ENCODE measurements around the gene NUAK1. TPM values are rescaled to one million over a fixed set of nuclear protein-coding genes. Genes with fewer than 3 reads are reported as not detected.
"Not testable (repeated sequence)": the region's sequence is repeated elsewhere in the genome, so short reads cannot be mapped to it uniquely, and the experiment has no call there.

The NUAK1 gene
- total RNA-seq, 1 donor from 2014 or later, result 32.6 TPM

DNA sequence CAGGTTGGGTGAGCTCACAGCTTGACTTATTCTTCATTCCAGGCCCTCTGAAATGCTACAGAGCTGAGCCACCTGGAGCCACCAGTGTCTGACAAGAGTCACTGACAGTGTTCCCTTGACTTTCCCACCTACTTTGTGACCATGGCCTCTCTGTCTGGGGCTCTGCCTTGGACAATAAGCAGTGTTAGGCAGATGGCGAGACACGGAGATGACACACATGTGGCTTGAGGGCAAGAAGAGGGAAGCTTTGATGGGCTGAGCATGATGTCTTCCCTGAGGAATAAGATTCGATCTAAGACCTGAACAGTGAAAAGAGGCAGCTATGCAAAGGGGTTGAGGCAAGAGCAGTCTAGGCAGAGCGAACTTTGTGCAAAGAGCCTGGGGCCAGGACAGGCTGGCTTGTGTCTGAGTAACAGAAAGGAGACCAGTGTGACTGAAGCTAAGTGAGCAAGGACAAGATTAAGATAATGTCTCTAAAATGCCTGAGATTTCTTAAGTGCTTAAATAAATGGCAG lies 105.5 kb downstream of the NUAK1 start:
- DNase-seq (ENCODE audit: low read depth, low spot score), result no peak

DNA sequence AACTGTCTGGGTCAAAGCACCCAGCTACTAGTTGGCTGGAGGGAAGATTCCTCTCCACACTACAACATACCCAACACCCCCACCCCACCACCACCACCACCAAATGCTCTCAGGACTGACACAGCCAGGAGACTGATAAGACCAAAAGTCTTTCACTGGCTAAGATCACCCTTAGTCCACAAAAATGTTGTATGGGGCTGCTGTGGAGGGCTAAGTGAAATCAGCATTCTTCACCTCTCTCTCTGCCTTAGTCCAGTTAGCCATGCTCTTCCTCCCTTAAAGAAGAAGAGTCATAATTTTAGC lies 106.2 kb downstream of the NUAK1 start:
- no peak for DNase-seq (ENCODE audit: low read depth, low spot score)

DNA sequence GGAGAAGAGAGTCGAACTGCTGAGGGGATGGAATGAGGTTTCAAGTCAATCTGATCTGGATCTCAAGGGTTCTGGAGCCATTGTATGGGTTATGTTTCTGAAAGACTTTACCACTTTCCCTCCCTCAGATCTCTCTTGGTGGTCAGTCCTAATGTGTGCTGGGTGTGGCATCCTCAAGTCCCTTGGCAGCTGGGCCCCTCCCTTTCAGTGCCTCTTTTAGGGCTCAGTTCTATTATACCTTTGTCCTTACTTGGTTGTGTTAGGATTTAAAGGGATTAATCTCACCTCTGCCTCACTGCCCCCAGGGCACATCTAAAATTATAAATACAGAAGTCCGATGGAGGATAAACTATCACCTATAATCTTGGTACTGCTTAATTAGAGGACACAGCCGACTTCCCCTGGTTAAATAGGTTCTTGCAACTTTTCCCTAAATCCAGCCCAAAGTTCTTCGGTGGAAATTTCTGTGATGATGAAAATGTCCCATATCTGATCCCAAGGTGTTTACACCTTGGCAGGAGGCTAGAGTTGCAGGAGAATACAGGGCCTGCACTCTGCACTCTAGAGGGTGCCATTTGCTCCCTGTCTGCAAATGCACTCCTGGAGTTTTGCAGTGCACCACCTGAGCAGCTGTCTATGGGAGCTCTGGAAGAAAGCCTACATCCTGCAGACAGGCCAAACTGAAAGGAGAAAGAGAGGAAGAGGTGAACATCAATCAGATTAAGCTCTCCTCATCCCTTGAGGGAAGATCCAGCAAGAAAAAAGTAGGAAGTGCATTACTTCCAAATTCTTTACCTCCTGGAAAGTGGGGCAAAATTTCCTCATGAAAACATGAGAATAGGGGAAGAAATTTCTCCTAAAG lies 106.8 kb downstream of the NUAK1 start:
- DNase-seq (ENCODE audit: low read depth, low spot score), result no peak

DNA sequence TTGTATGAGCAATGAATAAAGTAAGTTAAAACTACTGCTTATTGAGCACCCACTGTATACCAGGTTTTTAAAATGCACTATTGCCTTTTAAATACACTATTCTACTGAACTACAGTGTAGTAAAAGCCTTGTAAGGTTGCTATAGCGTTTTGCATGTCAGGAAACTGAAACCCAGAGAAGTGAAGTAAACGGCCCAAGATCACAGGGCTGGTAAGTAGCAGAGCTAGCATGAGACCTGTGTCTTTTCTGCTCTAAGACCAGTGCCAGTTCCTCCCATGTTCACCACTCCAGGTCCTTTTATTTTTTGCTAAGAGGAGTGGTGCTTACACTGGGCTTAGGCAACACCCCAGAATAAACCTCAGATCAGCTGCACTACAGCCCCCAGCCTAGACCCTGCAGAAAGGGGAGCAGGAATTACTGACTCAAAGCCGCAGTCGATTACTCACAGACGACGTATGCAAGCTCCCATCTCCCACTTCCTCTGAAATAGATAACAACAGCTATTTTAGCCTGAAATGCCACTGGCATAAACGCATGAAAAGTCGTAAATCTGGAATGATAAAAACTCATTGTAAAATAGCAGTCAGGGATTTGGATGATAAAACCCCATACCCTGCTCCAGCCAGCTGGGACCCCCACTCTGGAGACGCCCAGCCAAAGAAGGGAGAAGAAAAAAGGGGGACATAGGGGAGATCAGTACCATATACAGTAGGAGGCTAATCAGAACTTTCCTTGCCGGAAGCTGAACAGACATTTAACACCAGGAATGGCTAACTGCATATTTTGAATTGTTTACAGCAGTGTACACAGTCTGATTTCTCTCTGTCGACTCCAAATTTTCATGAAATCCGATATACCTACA lies 108.3 kb downstream of the NUAK1 start:
- DNase-seq (ENCODE audit: low read depth, low spot score), result peak; percentile 46

DNA sequence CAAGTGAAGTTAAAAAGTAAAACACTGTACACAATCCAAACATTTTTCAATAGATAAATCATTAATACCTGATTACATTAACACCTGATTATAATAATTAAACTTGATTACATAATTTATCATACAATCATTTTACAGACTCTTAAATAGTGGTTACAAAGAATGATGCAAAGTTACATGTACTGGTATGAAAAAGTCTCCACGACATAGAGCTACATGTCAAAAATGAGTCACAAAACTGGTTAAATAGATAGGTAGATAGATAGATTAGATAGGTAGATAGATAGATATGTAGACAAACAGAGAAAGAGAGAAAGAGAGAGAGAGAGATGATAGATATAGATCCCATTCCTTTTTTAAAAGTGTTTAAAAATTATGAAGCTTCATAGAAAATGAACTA lies 109.2 kb downstream of the NUAK1 start:
- DNase-seq (ENCODE audit: low read depth, low spot score), result no peak

DNA sequence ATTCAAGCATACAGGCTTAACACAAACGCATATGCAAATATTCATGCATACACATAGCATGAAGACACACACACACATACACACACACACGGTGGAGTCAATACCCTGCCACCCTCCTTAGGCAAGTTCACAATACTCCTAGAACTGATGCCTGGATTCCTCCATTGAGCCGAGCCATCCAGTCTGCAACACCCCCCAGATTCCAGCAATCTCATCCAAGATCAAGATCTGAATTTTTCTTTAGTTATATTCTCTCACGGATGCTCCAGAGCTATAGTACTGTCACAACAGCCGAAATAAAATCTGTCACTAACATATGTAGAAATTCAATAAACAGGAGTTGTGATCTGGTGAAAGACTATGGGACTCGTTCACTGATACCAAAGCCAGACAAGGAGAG lies 110.8 kb downstream of the NUAK1 start:
- no peak for DNase-seq (ENCODE audit: low read depth, low spot score)

DNA sequence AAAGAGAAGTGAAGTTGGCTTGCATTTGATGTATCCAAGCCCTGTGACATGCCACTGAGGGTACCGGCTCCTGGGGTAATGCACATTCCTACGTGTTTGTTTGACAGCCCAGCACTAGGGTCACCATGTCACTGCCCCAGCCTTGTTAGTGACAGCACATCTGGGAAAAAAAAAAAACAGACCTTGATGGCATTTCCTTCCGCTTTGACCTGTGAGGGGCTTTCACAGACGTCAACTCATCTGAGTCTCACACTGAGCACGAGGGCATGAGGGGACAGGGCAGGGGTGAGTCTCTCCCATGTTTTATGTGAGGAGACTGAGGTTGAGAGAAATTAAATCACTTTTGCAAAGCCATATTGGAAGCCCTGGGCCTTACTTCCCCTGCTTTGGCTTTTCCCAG lies 111.5 kb downstream of the NUAK1 start:
- DNase-seq (ENCODE audit: low read depth, low spot score), result no peak

DNA sequence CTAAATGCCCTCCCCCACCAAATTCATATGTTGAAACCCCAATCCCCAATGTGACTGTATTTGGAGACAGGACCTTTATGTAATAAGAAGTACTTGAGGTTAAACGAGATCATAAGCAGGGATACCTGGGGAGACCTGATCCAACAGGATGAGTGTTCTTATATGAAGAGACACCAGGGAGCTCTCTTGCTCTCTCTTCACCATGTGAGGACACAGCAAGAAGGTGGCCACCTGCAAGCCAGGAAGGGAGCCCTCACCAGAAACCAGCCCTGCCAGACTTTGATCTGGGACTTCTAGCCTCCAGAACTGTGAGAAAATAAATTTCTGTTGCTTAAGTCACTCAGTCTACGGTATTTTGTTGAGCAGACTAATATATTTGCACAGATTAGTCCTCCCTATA lies 113.6 kb downstream of the NUAK1 start:
- DNase-seq (ENCODE audit: low read depth, low spot score), result no peak

DNA sequence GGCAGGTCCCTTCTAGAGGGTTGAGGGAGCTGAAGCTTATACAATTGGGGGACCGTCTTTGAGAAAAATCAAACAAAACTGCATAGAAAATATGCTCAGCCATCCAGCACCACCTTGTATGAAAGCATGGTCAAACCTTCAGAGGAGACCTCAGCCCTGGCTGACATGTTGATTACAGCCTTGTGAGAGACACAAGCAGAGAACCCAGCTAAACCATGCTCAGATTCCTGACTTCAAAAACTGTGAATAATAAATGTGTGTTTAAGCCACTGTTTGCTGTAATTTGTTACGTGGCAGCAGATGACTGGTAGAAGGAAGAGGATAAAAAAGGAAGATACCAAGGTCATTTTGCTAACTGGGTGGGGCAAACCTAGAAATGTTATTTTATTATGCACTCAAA lies 115.7 kb downstream of the NUAK1 start:
- no peak for DNase-seq (ENCODE audit: low read depth, low spot score)

DNA sequence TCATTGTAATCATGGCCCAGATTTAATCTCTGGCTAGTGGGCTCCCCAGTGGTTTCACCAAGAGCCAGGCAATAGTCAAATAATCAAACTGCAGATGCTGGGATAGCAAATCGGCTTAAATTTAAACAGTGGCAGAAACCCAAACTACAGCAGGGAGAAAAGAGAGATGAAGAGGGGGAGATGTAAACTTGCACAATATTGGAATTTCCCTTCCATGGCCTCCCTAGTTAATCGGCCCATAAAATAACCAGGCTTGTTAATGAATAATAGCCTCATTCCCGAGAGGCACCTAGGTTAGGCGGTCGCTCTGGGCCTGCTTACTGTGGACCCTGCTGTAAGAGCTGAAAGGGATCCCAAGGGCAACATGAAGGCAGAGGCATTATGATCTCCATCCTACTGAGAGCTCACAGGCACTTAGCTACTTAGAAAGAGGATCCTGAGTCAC lies 116.2 kb downstream of the NUAK1 start:
- no peak for DNase-seq (ENCODE audit: low read depth, low spot score)

DNA sequence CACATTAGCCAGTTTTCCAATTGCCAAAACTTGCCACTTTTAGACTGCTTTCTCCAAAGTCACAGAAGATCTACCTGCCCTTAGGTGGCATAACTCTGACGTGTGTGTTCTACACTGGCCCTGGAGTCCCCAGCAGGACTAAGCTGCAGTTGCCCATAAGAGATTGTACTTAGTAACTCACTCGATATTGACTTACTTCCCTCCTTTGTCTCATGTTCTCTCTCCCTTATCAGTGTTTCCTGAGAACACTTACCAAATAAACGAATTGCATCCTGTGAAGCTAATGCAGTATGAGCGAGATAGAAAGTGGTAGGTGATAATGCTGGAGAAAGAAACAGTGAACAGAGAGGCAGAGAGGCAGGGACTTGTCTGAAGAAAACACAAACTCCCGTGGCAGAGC lies 117.2 kb downstream of the NUAK1 start:
- DNase-seq (ENCODE audit: low read depth, low spot score), result peak; percentile 62

DNA sequence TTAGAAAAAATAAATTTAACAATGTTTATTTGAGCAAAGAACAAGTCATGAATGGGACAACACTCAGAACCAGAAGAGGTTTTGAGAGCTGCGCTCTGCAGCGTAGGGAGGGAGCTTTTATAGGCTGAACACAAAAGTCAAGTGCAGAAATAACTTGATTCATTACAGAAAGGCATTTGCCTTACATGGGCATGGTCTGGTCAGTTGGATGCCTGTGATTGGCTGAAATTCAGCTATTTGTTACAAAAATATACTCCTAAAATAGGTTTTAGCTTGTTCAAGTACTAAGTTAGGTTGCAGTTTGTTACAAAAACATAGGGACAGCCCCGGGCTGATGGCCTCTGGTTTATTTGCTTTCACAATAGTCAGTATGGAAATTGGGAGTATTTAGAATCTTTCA lies 118.0 kb downstream of the NUAK1 start:
- DNase-seq (ENCODE audit: low read depth, low spot score), result no peak

DNA sequence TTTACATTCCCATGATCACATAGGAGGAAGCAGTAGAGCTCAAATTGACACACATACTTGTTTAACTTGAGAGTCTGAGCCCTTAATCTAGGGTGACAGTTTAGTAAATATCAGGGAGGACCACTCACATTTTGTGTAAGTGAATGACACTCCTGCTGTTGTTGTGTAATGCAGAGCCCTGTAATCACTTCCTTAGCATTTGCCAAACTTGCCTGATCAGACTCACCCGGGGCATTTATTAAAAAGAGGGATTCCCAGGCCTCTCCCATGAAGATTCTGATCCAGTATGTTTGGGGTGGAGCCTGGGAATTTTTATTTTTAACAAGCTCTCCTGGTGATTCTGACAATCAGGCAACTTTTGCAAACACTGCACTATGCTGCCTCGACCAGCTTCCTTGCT lies 119.6 kb downstream of the NUAK1 start:
- no peak for DNase-seq (ENCODE audit: low read depth, low spot score)

DNA sequence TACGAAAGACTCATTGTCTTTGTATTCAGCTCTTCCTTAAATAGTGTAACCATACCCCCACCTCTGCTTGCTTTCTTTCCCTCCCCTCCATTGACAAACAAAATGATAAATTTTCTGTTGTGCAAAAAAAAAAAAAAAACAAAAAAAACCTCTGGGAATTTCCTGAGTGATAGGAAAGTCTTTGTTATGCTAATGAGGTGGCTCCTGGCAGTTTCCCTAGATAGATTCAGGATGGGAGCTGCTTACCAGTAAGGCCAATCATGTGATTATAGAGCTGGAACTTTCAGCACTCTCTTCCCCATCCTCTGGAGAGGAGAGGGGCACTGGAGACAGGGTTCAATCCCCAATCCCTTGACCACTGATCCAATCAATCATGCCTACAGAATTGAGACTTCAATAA lies 120.5 kb downstream of the NUAK1 start:
- DNase-seq (ENCODE audit: low read depth, low spot score), result no peak

DNA sequence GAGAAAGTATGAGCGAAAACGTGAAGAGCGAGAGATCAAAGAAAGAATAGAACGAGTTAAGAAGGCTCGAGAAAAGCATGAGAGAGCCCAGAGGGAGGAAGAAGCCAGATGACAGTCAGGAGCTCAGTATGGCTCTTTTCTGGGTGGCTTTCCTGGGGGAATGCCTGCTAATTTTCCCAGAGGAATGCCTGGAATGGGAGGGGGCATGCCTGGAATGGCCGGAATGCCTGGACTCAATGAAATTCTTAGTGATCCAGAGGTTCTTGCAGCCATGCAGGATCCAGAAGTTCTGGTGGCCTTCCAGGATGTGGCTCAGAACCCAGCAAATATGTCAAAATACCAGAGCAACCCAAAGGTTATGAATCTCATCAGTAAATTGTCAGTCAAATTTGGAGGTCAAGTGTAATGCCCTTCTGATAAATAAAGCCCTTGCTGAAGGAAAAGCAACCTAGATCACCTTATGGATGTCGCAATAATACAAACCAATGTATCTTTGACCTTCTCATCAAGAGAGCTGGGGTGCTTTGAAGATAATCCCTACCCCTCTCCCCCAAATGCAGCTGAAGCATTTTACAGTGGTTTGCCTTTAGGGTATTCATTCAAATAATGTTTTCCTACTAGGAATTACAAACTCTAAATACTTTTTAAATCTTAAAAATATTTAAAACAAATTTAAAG lies 122.0 kb downstream of the NUAK1 start:
- not testable (repeated sequence) for DNase-seq (ENCODE audit: low read depth, low spot score)

DNA sequence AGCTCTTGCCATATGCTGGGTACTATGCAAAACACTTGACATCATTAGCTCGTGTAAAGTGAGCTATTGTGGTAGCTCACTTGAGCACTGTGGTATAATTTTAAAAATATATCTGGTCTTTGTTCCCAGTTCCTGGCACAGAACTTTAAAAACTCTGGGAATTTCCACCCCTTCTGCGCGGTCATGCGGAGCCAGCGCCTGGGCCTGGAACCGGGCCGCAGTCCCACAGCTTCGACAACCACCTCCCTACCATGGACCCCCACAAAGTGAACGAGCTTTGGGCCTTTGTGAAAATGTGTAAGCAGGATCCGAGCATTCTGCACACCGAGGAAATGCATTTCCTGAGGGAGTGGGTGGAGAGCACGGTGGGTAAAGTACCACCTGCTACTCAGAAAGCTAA lies 123.1 kb downstream of the NUAK1 start:
- DNase-seq (ENCODE audit: low read depth, low spot score), result no peak

DNA sequence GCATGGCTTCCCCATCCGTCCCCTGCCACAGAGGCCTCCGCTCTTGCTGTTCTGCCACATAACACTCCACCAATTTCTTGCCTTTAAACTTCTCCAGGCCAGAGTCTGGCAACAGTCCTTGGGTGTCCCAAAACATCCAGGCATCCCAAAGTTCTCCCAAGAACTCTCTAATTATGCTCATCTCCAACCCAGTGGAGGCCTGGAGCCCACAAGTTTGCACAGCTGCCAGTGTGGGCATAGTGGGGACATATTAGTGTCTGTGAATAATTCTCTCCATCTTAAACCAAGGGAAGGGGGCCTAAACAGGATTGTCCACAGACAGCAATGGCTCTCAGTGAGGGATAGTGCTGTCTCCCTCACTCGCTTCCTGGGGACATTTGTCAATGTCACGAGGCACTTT lies 124.8 kb downstream of the NUAK1 start:
- DNase-seq (ENCODE audit: low read depth, low spot score), result no peak

Other genes with a start within 250 kb of the NUAK1 start
- 168 and 175 TPM in 2 replicates for gene CKAP4, start 109.1 kb upstream of the NUAK1 start, total RNA-seq
- gene TCP11L2, start 163.8 kb upstream of the NUAK1 start, total RNA-seq, result 26.1 and 27.4 TPM in 2 replicates
- gene POLR3B, start 218.8 kb upstream of the NUAK1 start, total RNA-seq, result 10.6 and 14.3 TPM in 2 replicates